ENCODE measurements around the gene KCTD4.

The KCTD4 gene

DNA sequence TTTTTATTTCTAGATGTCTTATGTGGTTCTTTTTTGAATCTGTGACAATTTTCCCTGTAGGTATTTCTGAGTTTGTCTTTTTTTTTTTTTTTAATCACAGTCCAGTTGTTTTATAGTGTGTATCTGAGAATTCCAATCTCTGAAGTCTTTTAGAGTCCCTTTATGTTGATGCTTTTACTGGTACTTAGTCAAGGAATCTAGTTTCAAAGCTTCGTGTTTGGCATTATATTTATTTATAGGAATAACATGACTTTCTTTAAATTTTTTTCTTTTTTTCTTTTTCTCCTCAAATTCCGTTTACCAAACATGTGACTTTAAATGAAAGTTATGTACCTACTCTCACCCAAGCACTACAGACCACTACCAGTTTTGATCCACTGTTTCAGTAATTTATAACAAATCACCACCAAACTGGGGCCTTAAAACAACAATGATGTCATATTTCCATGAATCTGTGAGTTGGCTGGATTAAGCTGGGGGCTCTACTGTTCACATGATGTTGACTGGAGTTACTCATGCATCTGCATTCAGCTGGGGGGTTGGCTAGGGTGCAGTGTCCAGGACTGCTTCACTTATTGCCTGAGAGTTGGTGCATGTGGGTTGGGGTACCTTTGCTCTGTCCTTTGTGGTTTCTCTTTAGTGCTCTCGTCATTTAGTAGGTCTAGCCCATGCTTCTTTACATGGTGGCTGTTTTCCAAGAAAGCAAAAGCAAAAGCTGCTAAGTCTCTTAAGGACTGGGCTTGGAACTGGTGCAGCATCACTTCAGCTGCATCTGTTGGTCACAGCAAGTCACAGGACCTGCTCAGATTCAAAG lies 22.3 kb downstream of the KCTD4 start:
- no peak for DNase-seq (ENCODE audit: low read depth in 3 of 3)

DNA sequence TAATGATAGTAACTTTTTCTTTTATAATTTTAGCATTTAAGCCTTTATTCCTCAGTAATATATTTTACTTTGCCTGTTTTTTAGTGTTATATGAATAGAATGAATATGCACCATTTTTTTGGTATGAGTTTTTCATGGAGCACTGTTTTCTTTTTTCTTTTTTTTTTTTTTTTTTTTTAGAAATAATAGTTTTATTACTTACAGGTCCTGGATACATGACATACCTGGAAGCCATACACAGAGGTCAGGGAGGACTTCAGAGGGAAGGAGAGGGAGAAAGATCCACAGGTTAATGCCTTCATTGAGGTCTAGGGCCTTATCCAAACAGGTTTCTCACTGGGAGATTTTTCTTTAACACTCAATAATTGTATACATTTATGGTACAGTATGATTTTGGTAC lies 26.4 kb downstream of the KCTD4 start:
- no peak for DNase-seq (ENCODE audit: low read depth in 3 of 3)

DNA sequence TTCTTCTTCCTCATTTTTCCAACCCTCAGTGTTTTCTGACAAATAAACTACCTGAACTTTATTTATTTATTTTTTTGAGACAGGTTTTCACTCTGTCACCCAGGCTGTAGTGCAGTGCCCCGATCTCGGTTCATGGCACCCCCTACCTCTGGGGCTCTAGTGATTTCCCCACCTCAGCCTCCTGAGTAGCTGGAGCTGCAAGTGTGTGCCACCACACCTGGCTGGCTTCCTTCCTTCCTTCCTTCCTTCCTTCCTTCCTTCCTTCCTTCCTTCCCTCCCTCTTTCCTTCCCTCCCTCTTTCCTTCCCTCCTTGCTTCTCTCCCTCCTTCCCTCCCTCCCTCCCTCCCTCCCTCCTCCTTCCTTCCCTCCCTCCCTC lies 32.3 kb downstream of the KCTD4 start:
- no peak for DNase-seq (ENCODE audit: low read depth in 3 of 3)

DNA sequence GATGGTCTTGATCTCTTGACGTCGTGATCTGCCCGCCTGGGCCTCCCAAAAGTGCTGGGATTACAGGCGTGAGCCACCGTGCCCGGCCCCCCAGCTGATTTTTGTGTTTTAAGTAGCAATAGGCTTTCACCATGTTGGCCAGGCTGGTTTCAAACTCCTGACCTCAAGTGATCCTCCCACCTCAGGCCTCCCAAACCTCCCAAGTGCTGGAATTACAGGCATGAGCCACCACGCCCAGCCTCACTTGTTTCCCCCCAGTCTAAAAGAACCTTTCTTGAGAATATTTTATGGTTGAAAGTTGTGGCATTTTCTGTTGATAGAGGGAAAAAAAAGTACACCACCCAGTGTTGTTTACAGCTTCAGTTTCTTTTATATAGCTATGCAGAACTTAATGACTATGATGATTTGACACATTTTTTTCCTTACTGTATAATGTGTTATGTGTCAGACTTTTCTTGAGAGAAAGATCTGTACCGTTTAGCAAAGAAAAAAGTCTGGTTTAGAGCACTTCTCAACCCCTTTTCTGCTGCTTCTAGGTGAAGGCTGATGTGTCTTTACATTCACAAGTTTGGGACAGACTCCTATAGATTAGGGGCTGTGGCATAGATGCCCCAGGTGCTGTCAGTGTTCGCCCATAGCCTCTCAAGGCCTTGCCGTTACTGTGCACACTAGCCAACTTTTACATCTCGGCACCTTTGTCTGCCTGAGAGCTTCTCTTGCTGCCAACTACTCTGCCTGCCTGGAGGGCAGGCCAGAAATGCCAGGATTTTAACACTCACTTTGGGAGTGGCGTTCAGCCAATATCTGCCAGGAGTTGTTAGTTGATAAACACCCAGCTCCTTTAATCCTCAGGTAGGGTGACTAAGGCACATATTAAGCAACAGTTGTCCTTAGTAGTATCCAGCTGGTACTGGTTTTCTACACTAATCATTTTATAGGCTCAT lies 33.0 kb downstream of the KCTD4 start:
- DNase-seq (ENCODE audit: low read depth in 3 of 3): no peak

DNA sequence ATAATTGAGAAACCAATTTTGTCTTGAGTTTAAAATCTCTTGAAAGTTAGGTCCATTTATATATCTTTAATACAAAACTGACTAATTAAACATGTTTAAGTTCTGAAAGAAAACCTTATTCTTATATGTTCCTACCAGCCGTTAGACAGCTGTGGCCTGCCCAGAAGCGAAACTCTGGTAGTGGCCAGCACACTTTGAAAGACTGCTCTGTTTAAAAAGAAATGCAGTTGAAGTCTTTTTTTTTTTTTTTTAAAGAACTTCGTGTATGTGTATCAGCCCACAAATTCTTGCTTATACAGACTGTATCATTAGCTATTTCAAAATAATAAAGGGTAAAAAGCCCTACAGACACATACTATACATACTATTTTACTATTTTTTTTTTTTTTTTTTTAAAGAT lies 34.0 kb downstream of the KCTD4 start:
- no peak for DNase-seq (ENCODE audit: low read depth in 3 of 3)

DNA sequence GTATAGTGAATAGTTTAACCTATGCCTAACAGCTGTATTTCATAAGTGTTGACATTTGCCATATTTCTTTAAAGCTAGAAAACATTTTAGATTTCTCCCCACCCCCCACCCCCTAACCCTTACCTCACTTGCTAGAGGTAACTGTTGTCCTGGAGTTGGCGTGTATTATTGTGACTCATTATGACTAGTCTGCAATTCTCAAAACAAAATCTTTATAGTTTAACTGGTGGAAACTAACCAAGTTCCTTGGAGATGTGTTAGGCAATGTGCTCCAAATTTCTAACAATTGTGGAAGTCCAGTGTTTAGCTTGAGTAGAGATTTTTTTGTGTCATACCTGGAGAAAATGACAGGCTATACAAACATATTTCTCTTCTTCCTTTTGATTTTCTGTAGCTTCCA lies 38.0 kb downstream of the KCTD4 start:
- DNase-seq (ENCODE audit: low read depth in 3 of 3): no peak

DNA sequence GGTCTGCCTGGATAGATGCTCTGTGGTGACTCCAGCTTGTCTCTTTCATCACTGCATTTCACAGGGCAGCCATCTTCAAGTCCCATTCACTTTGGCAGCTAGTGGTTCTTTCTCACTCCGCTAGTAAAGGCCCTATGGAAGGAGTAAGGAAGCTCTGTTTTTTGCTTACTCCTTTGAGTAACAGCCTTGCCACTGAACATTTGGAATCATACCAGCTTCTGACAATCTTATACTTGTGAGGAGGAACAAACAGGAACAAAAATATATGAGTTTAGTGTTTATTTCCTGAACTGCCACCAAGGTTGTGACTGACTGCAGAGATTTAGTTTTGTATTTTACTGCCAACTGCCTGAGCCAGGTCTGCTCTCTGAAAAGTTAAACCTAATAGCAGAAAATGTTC lies 38.7 kb downstream of the KCTD4 start:
- no peak for DNase-seq (ENCODE audit: low read depth in 3 of 3)

DNA sequence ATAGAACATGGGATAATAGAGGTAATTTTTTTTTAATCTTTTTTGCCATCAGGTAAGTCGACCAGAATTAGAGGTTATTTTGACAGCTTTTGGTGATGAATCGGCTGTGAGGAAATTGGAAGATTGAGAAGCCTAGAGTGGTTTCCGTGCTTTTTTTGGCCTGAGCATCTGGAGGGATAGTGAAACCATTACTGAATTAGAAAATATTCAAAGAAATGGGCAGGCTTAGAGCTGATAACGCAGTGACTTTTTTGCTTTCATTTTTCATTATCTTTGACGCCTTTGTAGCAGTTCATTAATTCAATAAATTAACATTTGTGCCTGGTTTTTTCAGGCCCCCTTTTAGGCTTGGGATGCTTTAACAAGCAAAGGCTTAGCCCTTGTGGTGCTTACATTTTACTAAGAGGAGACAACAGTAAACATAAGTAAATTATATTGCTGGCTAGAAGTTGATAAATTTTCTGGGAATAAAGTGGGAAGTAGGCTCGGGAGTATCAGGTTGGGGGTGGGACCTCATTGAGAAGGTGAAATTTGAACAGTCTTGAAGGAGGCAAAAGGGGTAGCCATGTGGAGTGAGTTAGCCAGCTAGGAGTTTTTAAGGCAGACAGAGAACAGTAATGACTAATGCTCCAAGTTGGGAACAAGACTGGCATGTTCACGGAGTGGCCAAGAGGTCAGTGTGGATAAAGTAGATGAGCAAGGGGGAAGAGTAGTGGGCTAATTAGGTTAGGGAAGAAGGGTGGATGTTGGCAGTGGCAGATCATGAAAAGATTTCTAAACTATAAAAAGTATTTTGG lies 44.1 kb downstream of the KCTD4 start:
- no peak for DNase-seq (ENCODE audit: low read depth in 3 of 3)

DNA sequence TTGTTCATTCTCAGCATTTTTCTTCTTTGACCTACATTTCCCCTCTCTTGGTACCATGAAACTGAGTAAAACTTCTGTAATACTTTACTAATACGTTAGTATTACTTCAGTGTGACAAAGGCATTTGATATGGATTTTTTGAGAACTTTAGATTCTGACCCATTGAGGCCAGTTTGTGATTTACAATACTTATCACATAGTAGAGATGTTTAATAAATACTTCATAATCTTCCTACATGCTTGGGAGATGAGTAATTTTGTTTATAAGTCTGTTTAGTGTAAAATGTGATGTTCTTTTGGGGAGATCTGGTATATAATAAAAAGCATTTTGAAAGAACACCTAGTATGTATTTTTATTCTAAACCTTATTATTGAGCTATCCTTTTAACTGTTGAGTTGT lies 50.9 kb downstream of the KCTD4 start:
- DNase-seq (ENCODE audit: low read depth in 3 of 3): no peak

DNA sequence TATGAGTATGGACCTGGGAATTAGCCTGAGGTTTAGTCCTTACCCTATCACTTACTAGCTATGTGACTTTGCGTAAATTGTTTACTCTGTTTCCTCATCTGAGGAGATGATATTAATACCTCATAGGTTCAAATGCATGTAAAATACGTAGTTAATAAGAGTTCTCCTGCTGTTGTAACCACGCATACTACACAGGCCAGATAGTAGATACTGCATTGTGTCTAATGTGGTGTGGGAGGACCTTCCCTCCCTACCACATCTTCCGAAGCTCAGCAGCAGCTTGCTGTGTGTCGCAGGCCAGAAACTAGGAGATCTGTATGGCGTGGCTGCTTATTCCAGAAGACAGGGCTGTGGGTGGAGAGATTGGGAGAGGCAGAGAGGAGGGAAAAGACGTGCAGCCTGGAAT lies 57.5 kb downstream of the KCTD4 start:
- DNase-seq (ENCODE audit: low read depth in 3 of 3): no peak

Measured in stimulated activated CD4-positive, alpha-beta T cell treated with anti-CD3 and anti-CD28 coated beads, TNF-alpha, amount 100 ng/mL, for 4 hours (primary cell).